ENCODE measurements around the gene RPL15. TPM values are rescaled to one million over a fixed set of nuclear protein-coding genes. Genes with fewer than 3 reads are reported as not detected.

Gene RPL15
- total RNA-seq, 1 donor from 2014 or later = 1,629 TPM

DNA sequence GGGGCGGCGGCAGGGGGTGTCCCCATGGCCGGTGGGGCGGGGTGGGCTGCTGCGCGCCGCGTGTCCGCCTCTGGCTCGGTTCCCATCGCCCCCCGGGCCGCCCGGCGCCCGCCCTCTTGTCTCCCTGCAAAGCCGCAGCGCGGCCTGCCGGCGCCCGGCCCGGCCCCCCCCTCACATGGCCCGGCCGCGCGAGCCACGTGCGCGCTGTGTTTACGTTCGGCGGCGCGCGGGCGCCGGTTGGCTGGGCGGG is 28.7 kb downstream of the RPL15 start:
- Mint-ChIP-seq H3K4me3 (ENCODE audit: unreplicated experiment) (no peak overlapping the region), H3K27ac (ENCODE audit: unreplicated experiment) (no peak overlapping the region), H3K36me3 (ENCODE audit: low read depth, unreplicated experiment) (peaks cover 2% of the 10 kb centered on the region), H3K27me3 (ENCODE audit: low read depth, unreplicated experiment) (no peaks in the 10 kb centered on the region), H3K9me3 (ENCODE audit: unreplicated experiment) (no peaks in the 10 kb centered on the region), H3K4me1 (ENCODE audit: low read depth, unreplicated experiment) (peaks cover 21% of the 10 kb centered on the region)
- TF ChIP-seq CTCF (IDR thresholded peaks at IDR 0.05; ENCODE audit: insufficient read depth, low read depth, low read length) (no peak), EZH2 (IDR thresholded peaks at IDR 0.05; ENCODE audit: insufficient read depth, low read length) (no peak)
- Histone ChIP-seq H2AFZ (ENCODE audit: low read depth, low read length) (no peak overlapping the region), H3K4me2 (ENCODE audit: low read length) (peak overlapping the region; percentile 92), H4K20me1 (ENCODE audit: insufficient read depth, low read length) (peaks cover 36% of the 10 kb centered on the region), H3K9me3 (ENCODE audit: insufficient read depth, low read depth, low read length) (no peaks in the 10 kb centered on the region), H3K36me3 (ENCODE audit: insufficient read depth, low read length) (no peaks in the 10 kb centered on the region), H3K27me3 (ENCODE audit: insufficient read depth, low read length) (peaks cover 6% of the 10 kb centered on the region), H3K27ac (ENCODE audit: low read depth, low read length) (peak overlapping the region; percentile 70), H3K79me2 (ENCODE audit: insufficient read depth, low read length) (peaks cover 34% of the 10 kb centered on the region), H3K4me3 (ENCODE audit: insufficient read depth, low read depth, low read length) (peak overlapping the region; percentile 78), H3K4me1 (ENCODE audit: insufficient read depth, low read length) (peaks cover 19% of the 10 kb centered on the region), H3K9ac (ENCODE audit: low read length) (peak overlapping the region; percentile 88)
- FAIRE-seq = no peak
- no peak for DNase-seq (ENCODE audit: low read depth)

GRCh38 chr3:23945913-23946687 is 29.2 kb downstream of the RPL15 start:
- no peak for TF ChIP-seq CTCF (IDR thresholded peaks at IDR 0.05; ENCODE audit: insufficient read depth, low read depth, low read length)
- TF ChIP-seq EZH2 (IDR thresholded peaks at IDR 0.05; ENCODE audit: insufficient read depth, low read length) = no peak
- peaks cover 6% of the 10 kb centered on the region for H3K27me3 ChIP-seq (ENCODE audit: insufficient read depth, low read length)
- DNase-seq (ENCODE audit: low read depth) (peak; percentile 75), FAIRE-seq (no peak)
- no peaks in the 10 kb centered on the region for H3K36me3 ChIP-seq (ENCODE audit: insufficient read depth, low read length)
- peak overlapping the region; percentile 90 for H3K27ac ChIP-seq (ENCODE audit: low read depth, low read length)
- H3K79me2 ChIP-seq (ENCODE audit: insufficient read depth, low read length) = peaks cover 37% of the 10 kb centered on the region
- no peaks in the 10 kb centered on the region for H3K9me3 ChIP-seq (ENCODE audit: insufficient read depth, low read depth, low read length)
- Mint-ChIP-seq H3K9me3 (ENCODE audit: unreplicated experiment) (no peaks in the 10 kb centered on the region), H3K4me1 (ENCODE audit: low read depth, unreplicated experiment) (peaks cover 19% of the 10 kb centered on the region), H3K36me3 (ENCODE audit: low read depth, unreplicated experiment) (peaks cover 2% of the 10 kb centered on the region), H3K27me3 (ENCODE audit: low read depth, unreplicated experiment) (no peaks in the 10 kb centered on the region), H3K4me3 (ENCODE audit: unreplicated experiment) (peak overlapping the region; percentile 94), H3K27ac (ENCODE audit: unreplicated experiment) (peak overlapping the region; percentile 98)
- H2AFZ ChIP-seq (ENCODE audit: low read depth, low read length) = peak overlapping the region; percentile 51
- H3K4me2 ChIP-seq (ENCODE audit: low read length) = peak overlapping the region; percentile 92
- peaks cover 37% of the 10 kb centered on the region for H4K20me1 ChIP-seq (ENCODE audit: insufficient read depth, low read length)
- peaks cover 19% of the 10 kb centered on the region for H3K4me1 ChIP-seq (ENCODE audit: insufficient read depth, low read length)
- H3K4me3 ChIP-seq (ENCODE audit: insufficient read depth, low read depth, low read length) = peak overlapping the region; percentile 78
- H3K9ac ChIP-seq (ENCODE audit: low read length) = peak overlapping the region; percentile 92

DNA sequence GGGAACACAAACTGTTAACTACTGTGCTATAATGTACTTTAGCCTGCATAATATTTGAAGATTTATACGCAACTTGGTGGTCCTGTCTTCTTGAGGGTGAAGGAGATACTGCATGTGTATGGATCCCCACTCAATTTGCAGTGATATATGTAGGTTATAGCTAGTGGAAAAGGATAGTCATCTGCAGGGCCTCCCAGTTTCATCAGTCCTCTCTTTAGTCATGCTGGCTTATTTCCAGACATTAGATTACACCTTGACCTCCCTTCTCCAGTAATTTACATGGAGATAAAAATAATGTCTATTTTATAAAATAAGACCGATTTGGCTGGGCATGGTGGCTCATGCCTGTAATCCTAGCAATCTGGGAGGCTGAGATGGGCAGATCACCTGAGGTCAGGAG is 31.8 kb downstream of the RPL15 start:
- H3K9me3 Mint-ChIP-seq (ENCODE audit: unreplicated experiment) = no peaks in the 10 kb centered on the region
- FAIRE-seq = no peak
- DNase-seq (ENCODE audit: low read depth) = no peak
- H3K27me3 Mint-ChIP-seq (ENCODE audit: low read depth, unreplicated experiment) = no peaks in the 10 kb centered on the region
- Histone ChIP-seq H3K27ac (ENCODE audit: low read depth, low read length) (no peak overlapping the region), H3K9me3 (ENCODE audit: insufficient read depth, low read depth, low read length) (no peaks in the 10 kb centered on the region), H3K4me2 (ENCODE audit: low read length) (no peak overlapping the region), H3K9ac (ENCODE audit: low read length) (no peak overlapping the region), H4K20me1 (ENCODE audit: insufficient read depth, low read length) (peaks cover 62% of the 10 kb centered on the region), H2AFZ (ENCODE audit: low read depth, low read length) (no peak overlapping the region), H3K79me2 (ENCODE audit: insufficient read depth, low read length) (peaks cover 61% of the 10 kb centered on the region), H3K36me3 (ENCODE audit: insufficient read depth, low read length) (no peaks in the 10 kb centered on the region), H3K27me3 (ENCODE audit: insufficient read depth, low read length) (peaks cover 6% of the 10 kb centered on the region), H3K4me1 (ENCODE audit: insufficient read depth, low read length) (peaks cover 19% of the 10 kb centered on the region), H3K4me3 (ENCODE audit: insufficient read depth, low read depth, low read length) (no peak overlapping the region)
- H3K4me1 Mint-ChIP-seq (ENCODE audit: low read depth, unreplicated experiment) = peaks cover 28% of the 10 kb centered on the region
- TF ChIP-seq EZH2 (IDR thresholded peaks at IDR 0.05; ENCODE audit: insufficient read depth, low read length) (no peak), CTCF (IDR thresholded peaks at IDR 0.05; ENCODE audit: insufficient read depth, low read depth, low read length) (no peak)
- no peak overlapping the region for H3K4me3 Mint-ChIP-seq (ENCODE audit: unreplicated experiment)
- H3K36me3 Mint-ChIP-seq (ENCODE audit: low read depth, unreplicated experiment) = peaks cover 2% of the 10 kb centered on the region
- H3K27ac Mint-ChIP-seq (ENCODE audit: unreplicated experiment) = no peak overlapping the region

Data from astrocyte (in vitro differentiated cells and primary cell).